GM18909 (cell line): Measurements from ENCODE around the gene METTL21A.

ENCODE experiments used
- ATAC-seq: cut with Tn5 transposase; IDR thresholded peaks from one replicate; pipeline ENCODE4 v1.9.1; 2021; ENCODE audit warnings: mild to moderate bottlenecking; ENCODE audit not compliant: unreplicated experiment, poor library complexity

The METTL21A gene

DNA sequence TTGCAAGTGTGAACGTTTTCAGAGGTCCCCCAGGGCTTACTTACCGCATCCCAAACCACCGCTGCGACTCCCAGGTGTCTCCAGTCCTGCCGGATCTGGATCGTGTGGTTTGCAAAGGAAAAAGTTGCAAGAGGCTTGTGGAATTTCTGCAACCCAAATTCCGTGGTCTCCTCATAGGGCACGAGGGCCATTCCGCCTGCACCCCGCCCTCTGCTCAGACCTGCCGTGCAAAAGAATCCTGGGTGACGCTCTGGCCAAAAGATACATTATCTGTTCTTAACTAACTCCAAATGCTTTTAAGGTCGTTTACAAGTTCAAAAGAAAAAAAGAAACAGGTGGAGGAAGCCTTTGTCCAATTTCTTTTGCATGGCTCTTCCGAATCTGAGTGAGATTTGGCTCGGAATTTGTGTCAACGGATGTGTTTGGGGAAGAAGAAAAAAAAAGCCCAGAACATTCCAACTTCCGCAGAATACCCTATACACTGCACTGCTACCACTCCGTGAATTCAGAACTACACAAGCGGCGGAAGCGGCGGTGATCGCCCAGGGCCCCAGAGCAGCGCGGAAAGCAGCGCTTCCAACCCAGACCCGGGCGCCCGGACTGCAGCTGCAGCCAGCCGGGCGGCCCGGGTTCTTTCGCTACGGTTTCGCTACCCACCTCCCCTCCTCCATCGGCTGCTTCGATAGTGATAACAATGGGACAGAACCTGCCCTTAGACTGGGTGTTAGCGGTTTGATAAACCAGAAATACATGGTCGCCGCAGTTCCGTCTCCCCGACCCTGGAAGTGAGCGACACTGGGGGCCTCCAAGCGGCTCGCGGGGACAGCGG is 795 bp downstream of the METTL21A start:
- ATAC-seq, result peak; percentile 37

- ATAC-seq, result no peak
Measured at GRCh38 chr2:207621501-207622039, 3.6 kb downstream of the METTL21A start.

DNA sequence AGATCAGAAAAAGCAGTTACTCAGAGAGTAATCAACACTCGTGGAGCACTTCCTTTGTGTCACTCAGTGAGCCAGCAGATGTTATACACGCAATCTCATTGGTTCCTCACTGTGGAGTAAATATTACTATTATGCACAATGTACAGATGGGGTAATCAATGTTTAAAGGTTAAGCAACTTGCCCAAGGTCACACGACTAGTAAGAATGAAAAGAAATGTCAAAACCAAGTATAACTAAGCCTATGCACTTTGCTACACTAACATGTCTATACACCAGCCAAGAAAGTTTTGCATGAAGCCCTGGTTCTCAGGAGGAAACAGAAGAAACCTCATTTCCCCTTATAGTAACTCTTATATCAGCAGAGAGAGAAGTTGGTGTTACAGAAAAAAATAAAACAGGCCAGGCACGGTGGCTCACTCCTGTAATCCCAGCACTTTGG is 5.4 kb downstream of the METTL21A start:
- peak; percentile 44 for ATAC-seq

GRCh38 chr2:207617011-207617671 is 8.1 kb downstream of the METTL21A start:
- ATAC-seq, result no peak

GRCh38 chr2:207616185-207616584 is 9.0 kb downstream of the METTL21A start:
- ATAC-seq, result no peak

- ATAC-seq, result no peak
Measured at GRCh38 chr2:207614824-207615223, 10.4 kb downstream of the METTL21A start.

GRCh38 chr2:207612714-207613113 is 12.5 kb downstream of the METTL21A start:
- ATAC-seq, result no peak

GRCh38 chr2:207606829-207607228 is 18.4 kb downstream of the METTL21A start:
- ATAC-seq, result no peak

- no peak for ATAC-seq
Measured at GRCh38 chr2:207606399-207606798, 18.8 kb downstream of the METTL21A start.

DNA sequence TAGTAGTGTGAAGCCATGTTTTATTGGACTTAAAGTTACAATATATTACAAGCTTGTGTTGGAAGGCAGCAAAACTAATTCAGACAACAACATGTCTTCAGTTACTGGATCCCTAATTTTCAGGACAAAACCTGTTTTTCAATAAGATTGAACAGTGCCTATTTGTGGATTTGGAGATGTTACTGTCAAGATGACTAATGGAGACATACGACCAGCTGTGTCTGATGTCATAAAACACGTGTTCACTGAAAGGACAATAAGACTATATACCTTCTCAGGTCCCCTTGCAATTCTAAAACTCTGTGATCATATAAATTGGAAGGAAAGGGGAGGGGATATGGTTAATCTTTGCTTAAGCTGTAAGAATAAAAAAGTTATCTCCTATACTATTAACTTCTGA is 21.7 kb downstream of the METTL21A start:
- ATAC-seq, result no peak

GRCh38 chr2:207601774-207602173 is 23.4 kb downstream of the METTL21A start:
- ATAC-seq, result no peak

GRCh38 chr2:207600231-207600630 is 25.0 kb downstream of the METTL21A start:
- no peak for ATAC-seq

GRCh38 chr2:207599636-207600035 is 25.6 kb downstream of the METTL21A start:
- ATAC-seq, result no peak

DNA sequence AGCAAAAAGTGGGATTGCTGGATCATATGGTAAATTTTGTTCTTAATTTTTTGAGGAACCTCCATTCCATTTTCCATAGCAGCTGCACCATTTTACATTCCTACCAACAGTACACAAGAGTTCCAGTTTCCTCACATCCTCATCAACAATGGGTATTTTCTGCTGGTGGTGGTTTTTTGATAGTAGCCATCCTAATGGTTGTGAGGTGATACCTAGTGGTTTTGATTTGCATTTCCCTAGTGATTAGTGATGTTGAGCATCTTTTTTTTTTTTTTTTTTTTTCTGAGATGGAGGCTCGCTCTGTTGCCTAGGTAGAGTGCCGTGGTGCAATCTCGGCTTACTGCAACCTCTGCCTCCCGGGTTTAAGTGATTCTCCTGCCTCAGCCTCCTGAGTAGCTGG is 30.5 kb downstream of the METTL21A start:
- ATAC-seq, result no peak

DNA sequence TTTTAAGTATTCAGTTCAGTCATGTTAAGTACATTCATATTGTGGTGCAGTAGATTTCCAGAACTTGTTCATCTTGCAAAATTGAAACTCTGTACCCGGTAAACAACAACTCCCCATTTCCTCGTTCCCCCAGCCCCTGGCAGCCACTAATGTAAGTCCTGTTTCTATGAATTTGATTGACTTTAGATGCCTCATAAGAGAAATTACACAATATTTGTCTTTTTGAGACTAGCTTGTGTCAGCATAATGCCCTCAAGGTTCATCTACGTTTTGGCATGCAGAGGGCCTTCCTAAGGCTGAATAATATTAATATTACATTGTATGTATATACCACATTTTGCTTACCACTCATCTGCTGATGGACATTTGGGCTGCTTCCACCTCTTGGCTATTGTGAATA is 30.9 kb downstream of the METTL21A start:
- no peak for ATAC-seq

GRCh38 chr2:207593277-207593676 is 31.9 kb downstream of the METTL21A start:
- no peak for ATAC-seq

GRCh38 chr2:207589143-207589542 is 36.1 kb downstream of the METTL21A start:
- no peak for ATAC-seq

DNA sequence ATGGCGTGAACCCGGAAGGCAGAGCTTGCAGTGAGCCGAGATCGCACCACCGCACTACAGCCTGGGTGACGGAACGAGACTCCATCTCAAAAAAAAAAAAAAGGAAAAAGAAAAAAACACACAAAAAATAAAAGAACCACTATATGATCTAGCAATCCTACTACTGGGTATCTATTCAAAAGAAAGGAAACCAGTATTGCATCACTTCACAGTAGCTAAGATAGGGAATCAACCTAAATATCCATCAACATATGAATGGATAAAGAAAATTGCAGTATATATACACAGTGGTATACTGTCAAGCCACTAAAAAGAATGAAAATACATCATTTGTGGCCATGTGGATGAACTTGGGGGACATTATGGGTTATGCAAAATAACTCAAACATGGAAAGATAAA is 37.9 kb downstream of the METTL21A start:
- no peak for ATAC-seq

DNA sequence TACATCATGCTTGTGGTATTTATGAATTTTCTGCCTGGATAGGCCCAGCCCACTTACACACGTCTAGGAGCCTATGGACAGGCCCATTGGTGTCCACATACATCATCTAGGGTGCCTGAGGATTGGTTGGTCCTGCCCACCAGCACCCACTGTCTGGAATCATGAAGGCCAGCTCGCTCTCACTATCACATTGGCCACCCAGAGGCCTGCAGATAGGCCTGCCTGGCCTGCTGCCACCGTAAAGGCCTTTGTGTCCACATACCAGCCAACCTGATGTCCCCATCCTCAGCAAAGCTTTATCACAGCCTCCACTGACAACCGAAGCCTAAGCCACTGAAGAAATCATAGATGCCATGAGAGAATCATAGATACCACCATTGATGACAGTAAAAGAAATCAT is 40.2 kb downstream of the METTL21A start:
- no peak for ATAC-seq

- no peak for ATAC-seq
Measured at GRCh38 chr2:207571370-207571769, 53.8 kb downstream of the METTL21A start.

GRCh38 chr2:207567671-207568070 is 57.5 kb downstream of the METTL21A start:
- ATAC-seq, result no peak
